AG04450 (cell line): ENCODE results near the gene ASB7. TPM values are rescaled to one million over a fixed set of nuclear protein-coding genes. Genes with fewer than 3 reads are reported as not detected.

Experiments used
- CTCF ChIA-PET: fragments of 300-600, 350-600 bp; formaldehyde crosslinking; extraction: SDS; loops from one replicate; lab custom pipeline; 2022; ENCODE audit warnings: antibody characterized with exemption, inconsistent platforms; lab: Charles Lee
- POLR2A ChIA-PET: fragments of 350-600 bp; formaldehyde crosslinking; extraction: SDS; loops from one replicate; lab custom pipeline; 2021; ENCODE audit warnings: antibody characterized with exemption, inconsistent platforms; lab: Yijun Ruan, JAX
- DNase-seq: peaks from one replicate; pipeline ENCODE4 v3.0.0-alpha.2; 2011; ENCODE audit warnings: low read depth, low spot score
- H3K27ac ChIP-seq: one replicate; pipeline ENCODE4 v1.5.1; 2012; ENCODE audit warnings: low read depth, low read length, control low read depth
- H3K27me3 ChIP-seq: one replicate; pipeline ENCODE4 v1.6.0; 2012; ENCODE audit warnings: low read length; ENCODE audit not compliant: control insufficient read depth, insufficient read depth
- H3K4me3 ChIP-seq: 2 replicates; pipeline ENCODE4 v1.5.1; 2011; ENCODE audit warnings: mild to moderate bottlenecking, low read depth, low read length, control low read depth
- H3K9me3 ChIP-seq: 2 replicates; pipeline ENCODE4 v1.5.1; 2012; ENCODE audit warnings: low read length; ENCODE audit not compliant: control insufficient read depth, insufficient read depth
- CTCF ChIP-seq: IDR thresholded peaks from 2 replicates; pipeline ENCODE4 v1.5.1; 2011; ENCODE audit warnings: low read depth, low read length, control low read depth, inconsistent platforms
- polyA plus RNA-seq: library from polyadenylated mRNA; depleted of rRNA; stranded (reverse); fragments of >200 nt; gene quantifications from 2 replicates; pipeline ENCODE4 v1.2.3, GENCODE V29; 2011

ASB7 gene
- polyA plus RNA-seq, 1 experiment: 13.4 TPM

- CTCF ChIA-PET: no interaction called here
- H3K27ac ChIP-seq: no peak overlapping the region
- DNase-seq: no peak
- no peaks in the 10 kb centered on the region for H3K9me3 ChIP-seq
- TF ChIP-seq CTCF: no peak
- POLR2A ChIA-PET: no interaction called here
- no peak overlapping the region for H3K4me3 ChIP-seq
- no peaks in the 10 kb centered on the region for H3K27me3 ChIP-seq
Measured at GRCh38 chr15:100645671-100646070, 43.3 kb downstream of the ASB7 start.

DNA sequence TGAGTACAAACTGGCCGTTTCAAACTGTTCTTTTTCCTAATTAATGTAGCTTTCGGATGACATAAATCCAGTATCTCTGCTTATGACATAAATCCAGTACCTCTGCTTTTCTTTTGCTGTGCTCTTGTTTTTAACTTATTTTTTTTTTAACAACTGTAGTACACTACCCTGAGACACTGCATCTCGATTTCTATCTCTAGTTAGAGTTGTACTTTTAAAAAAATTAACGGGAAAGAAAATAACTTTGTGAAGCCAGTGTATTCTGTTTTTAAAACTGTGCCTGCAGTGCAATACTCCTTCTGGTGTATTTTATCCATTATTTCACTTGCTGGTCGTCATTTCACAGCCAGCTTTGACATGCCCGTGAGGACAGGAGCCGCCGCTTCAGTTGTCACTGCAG lies 46.6 kb downstream of the ASB7 start:
- Histone ChIP-seq H3K27me3 (no peaks in the 10 kb centered on the region), H3K4me3 (no peak overlapping the region), H3K9me3 (no peaks in the 10 kb centered on the region), H3K27ac (no peak overlapping the region)
- CTCF ChIA-PET: no interaction called here
- TF ChIP-seq CTCF: no peak
- no peak for DNase-seq
- POLR2A ChIA-PET: no interaction called here

DNA sequence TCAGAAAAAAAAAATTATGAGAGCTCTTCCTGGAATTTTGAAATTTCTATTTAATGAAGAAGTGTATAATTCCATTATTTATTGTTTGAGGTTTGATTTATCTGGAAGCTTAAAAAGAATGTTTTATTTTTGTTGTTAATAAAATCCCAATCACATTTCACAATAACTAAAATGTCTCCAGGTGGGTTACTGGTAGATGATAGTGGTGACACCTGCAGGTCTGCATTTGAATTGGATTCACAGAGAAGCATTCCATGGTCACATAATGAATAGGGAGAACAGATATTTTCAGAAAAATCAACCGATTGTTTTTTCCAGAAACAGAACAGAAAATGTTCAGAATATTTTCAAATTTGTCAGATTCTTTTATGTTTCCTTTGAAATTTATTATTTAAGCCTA lies 48.3 kb downstream of the ASB7 start:
- ChIA-PET CTCF (interaction anchor here (0.5 to 2.5 kb wide), 5 partner anchors 218 to 646 kb away, joined by 3 to 9 read pairs (median 4); no protein-coding TSS in a partner anchor), POLR2A (interaction anchor here (0.7 kb wide), 1 partner anchor 34 kb away, joined by 3 read pairs; no protein-coding TSS in a partner anchor)
- no peak overlapping the region for H3K27ac ChIP-seq
- no peak for DNase-seq
- no peak overlapping the region for H3K4me3 ChIP-seq
- H3K27me3 ChIP-seq: no peaks in the 10 kb centered on the region
- no peak for TF ChIP-seq CTCF
- H3K9me3 ChIP-seq: peaks cover 4% of the 10 kb centered on the region; the same call in 1 of the 2 replicates

DNA sequence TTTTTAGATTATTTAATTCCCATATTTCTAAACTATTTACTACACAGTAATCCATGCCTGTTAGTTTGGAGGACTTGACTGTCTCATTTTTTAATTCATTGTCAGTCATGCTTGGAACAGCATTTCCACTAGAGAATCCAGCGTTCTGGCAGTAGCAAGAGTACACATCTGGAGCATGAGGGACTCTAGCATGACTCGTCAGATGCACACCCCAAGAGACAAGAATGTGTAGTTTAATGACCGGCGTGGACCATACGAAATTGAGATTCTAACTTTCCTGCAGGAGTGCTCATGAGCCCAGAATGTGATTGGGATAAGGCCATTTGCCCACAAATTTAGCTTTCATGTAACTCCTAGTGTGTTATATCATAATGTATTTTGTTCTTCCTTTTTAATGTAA lies 48.9 kb downstream of the ASB7 start:
- Histone ChIP-seq H3K27me3 (no peaks in the 10 kb centered on the region), H3K4me3 (no peak overlapping the region), H3K9me3 (peaks cover 4% of the 10 kb centered on the region; the same call in 1 of the 2 replicates), H3K27ac (no peak overlapping the region)
- ChIA-PET POLR2A (interaction anchor here (0.7 kb wide), 1 partner anchor 33 kb away, joined by 3 read pairs; no protein-coding TSS in a partner anchor), CTCF (interaction anchor here (0.7 to 2.5 kb wide), 3 partner anchors 218 to 267 kb away, joined by 4 to 9 read pairs (median 6); no protein-coding TSS in a partner anchor)
- TF ChIP-seq CTCF: no peak
- no peak for DNase-seq

DNA sequence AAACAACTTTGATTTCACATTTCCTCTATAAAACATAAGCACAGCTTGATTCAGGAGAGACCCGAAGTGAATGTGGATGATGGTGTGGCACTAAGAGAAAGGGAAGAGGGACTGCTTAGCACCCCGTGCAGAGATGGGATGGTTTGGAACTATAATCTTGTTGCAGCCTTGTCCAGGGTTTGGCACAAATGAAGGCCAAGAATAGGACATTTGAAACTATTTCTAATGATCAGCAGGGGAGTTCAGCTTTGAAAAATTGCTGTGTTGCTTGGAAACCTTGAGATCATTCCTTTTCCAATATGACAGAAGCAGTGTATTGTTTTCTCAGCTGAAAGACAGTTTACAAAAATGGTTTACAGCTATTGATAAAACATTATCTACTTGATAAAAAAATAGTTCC lies 49.7 kb downstream of the ASB7 start:
- H3K27ac ChIP-seq: no peak overlapping the region
- H3K4me3 ChIP-seq: no peak overlapping the region
- no peaks in the 10 kb centered on the region for H3K27me3 ChIP-seq
- H3K9me3 ChIP-seq: peaks cover 4% of the 10 kb centered on the region; the same call in 1 of the 2 replicates
- no peak for DNase-seq
- ChIA-PET POLR2A (no interaction called here), CTCF (interaction anchor here (1.0 kb wide), 1 partner anchor 20 kb away, joined by 3 read pairs; no protein-coding TSS in a partner anchor)
- TF ChIP-seq CTCF: no peak
